ENCODE data around the gene PIGS. TPM values are rescaled to one million over a fixed set of nuclear protein-coding genes. Genes with fewer than 3 reads are reported as not detected.

PIGS gene
- polyA plus RNA-seq, 1 of the 3 experiments (the other 2 are of a cell fraction), result 78.5 TPM

- TF ChIP-seq REST (IDR thresholded peaks at IDR 0.05; ENCODE audit: low read depth, low read length), result no peak
- TF ChIP-seq RXRA (IDR thresholded peaks at IDR 0.05; ENCODE audit: borderline replicate concordance, low read depth), result no peak
- TF ChIP-seq JUND (IDR thresholded peaks at IDR 0.05), result no peak
- TF ChIP-seq ELF1 (IDR thresholded peaks at IDR 0.05), result no peak
- no peak for TF ChIP-seq FOXJ3 (CRISPR knock-in tag; IDR thresholded peaks at IDR 0.05)
- TF ChIP-seq USF2 (IDR thresholded peaks at IDR 0.05; ENCODE audit: borderline replicate concordance, low read depth, low read length), result no peak
- TF ChIP-seq NFIC (IDR thresholded peaks at IDR 0.05; ENCODE audit: borderline replicate concordance), result no peak
- TF ChIP-seq GABPA (IDR thresholded peaks at IDR 0.05; ENCODE audit: low read depth), result no peak
- no peak for TF ChIP-seq ZBTB33 (IDR thresholded peaks at IDR 0.05; ENCODE audit: borderline replicate concordance, low read depth)
- no peak for TF ChIP-seq RAD21 (IDR thresholded peaks at IDR 0.05; ENCODE audit: low read length)
- no peak for TF ChIP-seq TCF12 (IDR thresholded peaks at IDR 0.05)
These were observed 59.4 kb downstream of the PIGS start (continued) for GRCh38 chr17:28511858-28512461.

- POLR2A ChIA-PET, result no interaction called here
- no peak overlapping the region for H3K9ac ChIP-seq
- no peaks in the 10 kb centered on the region for H3K36me3 ChIP-seq (replicated peaks in 1 of 2; ENCODE audit: control insufficient read depth in 1 of 2, insufficient read depth in 2 of 2, low read length in 1 of 2)
- H3K4me2 ChIP-seq, result no peak overlapping the region
- peaks cover 44% of the 10 kb centered on the region for H3K27me3 ChIP-seq (ENCODE audit: insufficient read depth)
- CTCF ChIA-PET, result interaction anchor here (1.0 to 2.1 kb wide), 3 partner anchors 10 to 31 kb away, joined by 3 to 5 read pairs (median 3); no protein-coding TSS in a partner anchor
- no peak for DNase-seq
- H3K4me3 ChIP-seq (ENCODE audit: low read depth in 2 of 2, low read length in 1 of 2), result no peak overlapping the region
- TF ChIP-seq GABPA (IDR thresholded peaks at IDR 0.05; ENCODE audit: low read depth) (no peak), RFX5 (IDR thresholded peaks at IDR 0.05; ENCODE audit: low read length) (no peak), YY1 (IDR thresholded peaks at IDR 0.05; ENCODE audit: low read depth) (no peak), REST (IDR thresholded peaks at IDR 0.05; ENCODE audit: low read depth, low read length) (no peak), FOSL2 (IDR thresholded peaks at IDR 0.05; ENCODE audit: borderline replicate concordance, low read depth) (no peak)
- no peaks in the 10 kb centered on the region for H3K79me2 ChIP-seq (ENCODE audit: insufficient read depth)
- H2AFZ ChIP-seq (ENCODE audit: low read depth), result no peak overlapping the region
- no peaks in the 10 kb centered on the region for H4K20me1 ChIP-seq (ENCODE audit: insufficient read depth)
- 54% methylated on average over 6 of the region's 7 CpGs for WGBS (ENCODE audit: low lambda C conversion rate)
- no peaks in the 10 kb centered on the region for H3K9me3 ChIP-seq
- no peaks in the 10 kb centered on the region for H3K4me1 ChIP-seq (ENCODE audit: control insufficient read depth in 1 of 2, insufficient read depth in 2 of 2, low read depth in 1 of 2, low read length in 1 of 2)
- H3F3A ChIP-seq (replicated peaks; ENCODE audit: insufficient read depth), result no peaks in the 10 kb centered on the region
- H3K27ac ChIP-seq (ENCODE audit: low read depth in 2 of 2, low read length in 1 of 2), result no peak overlapping the region
- H3K9me2 ChIP-seq, result no peaks in the 10 kb centered on the region
These were observed 61.5 kb downstream of the PIGS start for GRCh38 chr17:28509789-28510188.

All from SK-N-SH (cell line).